A549 (cell line): ENCODE results near the gene SOD2.

Source experiments
- CBX2 ChIP-seq: fragments of 200-600 bp; sonication (generic); IDR thresholded peaks from 2 replicates; pipeline ENCODE4 v1.6.1; 2016; ENCODE audit warnings: low read depth, mild to moderate bottlenecking, borderline replicate concordance
- CTCF ChIP-seq: fragments of >200 bp; sonication (Bioruptor Twin); formaldehyde crosslinking; IDR thresholded peaks from 3 replicates; pipeline ENCODE4 v1.5.1; 2016
- ELK1 ChIP-seq: fragments of 150-350 bp; IDR thresholded peaks from 2 replicates; pipeline ENCODE4 v1.6.1; 2014; ENCODE audit warnings: low read depth, mild to moderate bottlenecking, low read length
- FOSL2 ChIP-seq, 2 experiments: fragments of 450-650 bp in 1 of 2; fragments of >200 bp in 1 of 2; sonication (Bioruptor Twin) in 1 of 2; formaldehyde crosslinking; IDR thresholded peaks; 2 replicates each; pipeline versions ENCODE4 v1.5.0 to v1.6.1; 2016 to 2020; ENCODE audit warnings: mild to moderate bottlenecking in 1 of 2, moderate library complexity in 1 of 2
- HDAC2 ChIP-seq: fragments of 200-600 bp; sonication (generic); IDR thresholded peaks from 2 replicates; pipeline ENCODE4 v1.6.1; 2016
- HMGXB4 ChIP-seq: fragments of 250-450 bp; sonication (Bioruptor Pico); IDR thresholded peaks from 2 replicates; pipeline ENCODE4 v1.5.0; 2021; ENCODE audit warnings: mild to moderate bottlenecking, moderate library complexity, borderline replicate concordance
- POLR2AphosphoS2 ChIP-seq: conservative IDR thresholded peaks from 2 replicates; pipeline ENCODE4 v1.6.1; 2012; ENCODE audit warnings: low read length, improper control_type of control experiment, inconsistent platforms

- TF ChIP-seq ELK1 (no peak), HMGXB4 (CRISPR knock-in tag) (no peak), POLR2AphosphoS2 (no peak), HDAC2 (no peak), FOSL2 (IDR thresholded peaks at IDR 0.05) (no peak), FOSL2 (CRISPR knock-in tag; IDR thresholded peaks at IDR 0.05) (no peak), CTCF (no peak), CBX2 (no peak)
Measured at GRCh38 chr6:159686703-159687102, 6.3 kb downstream of the SOD2 start.
